LNCAP (cell line): ENCODE results near the gene FHL5.

Experiments
- TF ChIP-seq, protein P1 (sequence below): fragments of 450-650 bp; IDR thresholded peaks from 2 replicates; pipeline ENCODE4 v1.5.1; 2017; ENCODE audit warnings: mild to moderate bottlenecking

FHL5 gene, protein sequence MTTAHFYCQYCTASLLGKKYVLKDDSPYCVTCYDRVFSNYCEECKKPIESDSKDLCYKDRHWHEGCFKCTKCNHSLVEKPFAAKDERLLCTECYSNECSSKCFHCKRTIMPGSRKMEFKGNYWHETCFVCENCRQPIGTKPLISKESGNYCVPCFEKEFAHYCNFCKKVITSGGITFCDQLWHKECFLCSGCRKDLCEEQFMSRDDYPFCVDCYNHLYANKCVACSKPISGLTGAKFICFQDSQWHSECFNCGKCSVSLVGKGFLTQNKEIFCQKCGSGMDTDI

DNA sequence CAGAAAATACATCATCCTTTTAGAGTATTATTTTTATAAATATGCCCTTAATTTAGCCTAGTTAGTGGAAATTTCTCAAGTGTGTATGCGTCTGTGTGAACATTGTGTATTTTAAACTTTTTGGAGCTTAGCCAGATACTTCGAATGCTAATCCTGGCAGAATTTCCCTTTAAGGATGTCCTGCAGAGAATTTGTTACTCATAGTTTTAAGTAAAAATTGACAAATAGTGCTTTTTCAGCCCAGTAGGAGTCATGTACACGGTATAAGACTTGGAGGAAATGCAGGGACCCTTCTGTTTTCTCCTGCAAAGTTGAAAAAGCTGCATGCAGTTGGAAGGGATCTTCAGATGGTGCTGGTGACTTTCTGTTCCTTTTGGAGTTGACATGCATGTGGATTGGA is at the start of gene FHL5:
Gene FHL5 (plus strand): TSS at position 243 of the 400 bp plus-strand sequence. CDS start 40,486 bp downstream, outside the sequence.
- TF ChIP-seq, protein P1, sequence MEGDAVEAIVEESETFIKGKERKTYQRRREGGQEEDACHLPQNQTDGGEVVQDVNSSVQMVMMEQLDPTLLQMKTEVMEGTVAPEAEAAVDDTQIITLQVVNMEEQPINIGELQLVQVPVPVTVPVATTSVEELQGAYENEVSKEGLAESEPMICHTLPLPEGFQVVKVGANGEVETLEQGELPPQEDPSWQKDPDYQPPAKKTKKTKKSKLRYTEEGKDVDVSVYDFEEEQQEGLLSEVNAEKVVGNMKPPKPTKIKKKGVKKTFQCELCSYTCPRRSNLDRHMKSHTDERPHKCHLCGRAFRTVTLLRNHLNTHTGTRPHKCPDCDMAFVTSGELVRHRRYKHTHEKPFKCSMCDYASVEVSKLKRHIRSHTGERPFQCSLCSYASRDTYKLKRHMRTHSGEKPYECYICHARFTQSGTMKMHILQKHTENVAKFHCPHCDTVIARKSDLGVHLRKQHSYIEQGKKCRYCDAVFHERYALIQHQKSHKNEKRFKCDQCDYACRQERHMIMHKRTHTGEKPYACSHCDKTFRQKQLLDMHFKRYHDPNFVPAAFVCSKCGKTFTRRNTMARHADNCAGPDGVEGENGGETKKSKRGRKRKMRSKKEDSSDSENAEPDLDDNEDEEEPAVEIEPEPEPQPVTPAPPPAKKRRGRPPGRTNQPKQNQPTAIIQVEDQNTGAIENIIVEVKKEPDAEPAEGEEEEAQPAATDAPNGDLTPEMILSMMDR, result no peak

DNA sequence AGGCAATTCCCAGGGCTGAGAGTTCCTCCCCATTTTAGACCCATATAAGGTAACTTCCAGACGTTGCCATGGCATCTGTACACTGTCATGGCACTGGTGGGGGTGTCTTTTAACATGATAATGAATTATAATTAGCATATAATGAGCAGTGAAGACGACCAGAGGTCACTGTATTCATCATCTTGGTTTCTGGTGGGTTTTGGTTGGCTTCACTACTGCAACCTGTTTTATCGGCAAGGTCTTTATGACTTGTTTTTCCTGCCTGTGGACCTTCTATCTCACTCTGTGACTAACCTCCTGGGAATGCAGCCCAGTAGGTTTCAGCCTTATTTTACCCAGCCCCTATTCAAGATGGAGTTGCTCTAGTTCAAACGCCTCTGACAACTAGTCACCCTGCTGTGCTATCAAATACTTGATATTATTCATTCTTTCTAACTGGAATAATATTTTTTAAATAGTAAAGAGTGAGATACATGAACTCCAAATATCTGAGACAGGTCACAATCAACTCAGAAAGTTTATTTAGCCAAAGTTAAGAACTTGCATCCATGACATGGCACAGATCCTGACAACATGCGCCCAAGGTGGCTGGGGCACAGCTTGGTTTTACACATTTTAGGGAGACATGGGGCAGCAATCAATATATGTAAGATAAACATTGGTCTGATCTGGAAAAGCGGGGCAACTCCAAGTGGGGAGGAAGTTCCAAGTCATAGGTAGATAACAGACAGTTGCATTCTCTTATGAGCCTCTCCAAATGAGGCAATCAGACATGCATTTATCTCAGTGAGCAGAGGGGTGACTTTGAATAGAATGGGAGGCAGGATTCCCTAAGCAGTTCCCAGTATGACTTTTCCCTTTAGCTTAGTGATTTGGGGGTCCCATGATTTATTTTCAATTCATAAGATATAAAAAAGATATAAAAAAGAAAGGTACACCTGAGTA is 42.5 kb upstream of the FHL5 start:
- TF ChIP-seq, protein P1, result no peak

DNA sequence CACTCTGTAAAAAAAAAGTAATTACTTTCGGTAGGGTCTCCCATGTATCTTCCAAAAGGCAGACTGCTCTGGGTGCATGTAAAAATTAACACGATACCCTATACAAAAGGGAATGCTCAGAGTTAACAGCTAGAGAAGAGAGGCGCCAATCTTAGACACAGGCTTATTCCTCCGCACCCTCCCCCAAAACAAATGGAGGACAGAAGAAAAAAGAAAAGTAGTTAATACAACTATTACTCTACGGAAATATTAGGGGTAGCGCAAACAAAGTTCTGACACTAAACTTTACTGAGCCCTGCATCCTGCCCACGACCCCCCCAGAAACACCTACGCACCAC is 41.7 kb upstream of the FHL5 start:
- TF ChIP-seq, protein P1, result no peak

DNA sequence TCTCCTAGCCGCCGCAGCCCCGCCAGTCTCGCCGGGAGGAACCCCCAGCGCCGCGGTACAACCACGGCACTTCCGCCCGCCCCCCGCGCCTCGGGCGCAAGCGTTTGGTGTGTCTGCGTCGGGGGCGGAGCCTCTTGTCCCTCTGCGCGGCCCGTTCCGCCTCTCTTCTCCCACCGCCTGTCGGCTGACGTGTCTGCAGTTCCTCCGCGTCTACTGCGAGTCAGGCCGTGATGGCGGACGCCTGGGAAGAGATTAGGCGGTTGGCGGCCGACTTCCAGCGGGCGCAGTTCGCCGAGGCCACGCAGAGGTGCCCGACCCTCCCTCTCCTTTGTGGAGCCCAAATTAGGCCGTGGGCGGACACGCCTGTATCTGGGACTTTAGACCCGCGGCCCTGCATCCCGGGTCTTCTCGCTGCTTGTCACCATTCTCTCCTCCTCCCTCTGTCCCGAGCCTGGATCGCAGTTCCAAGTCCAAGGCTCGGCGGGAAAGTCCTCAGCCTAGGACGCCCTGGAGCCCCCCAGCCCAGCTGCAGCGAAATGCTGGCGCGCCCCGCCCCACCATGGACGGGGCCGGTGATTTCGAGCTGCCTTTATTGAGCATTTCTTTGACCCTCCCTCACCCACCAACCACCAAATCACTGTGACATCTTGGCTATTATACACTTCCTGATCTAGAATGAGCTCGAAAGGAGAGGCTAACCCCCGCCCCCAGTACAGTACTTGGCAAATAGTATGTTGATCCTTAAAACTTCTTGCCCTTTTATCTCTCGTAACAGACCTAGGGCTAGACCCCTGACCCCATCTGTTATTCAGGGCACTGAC is 41.1 kb upstream of the FHL5 start, which contains the start of gene UFL1:
Gene UFL1 (plus strand): TSS at position 163 of the 821 bp plus-strand sequence. CDS start 68 bp downstream, at position 231.
- TF ChIP-seq, protein P1, result no peak

DNA sequence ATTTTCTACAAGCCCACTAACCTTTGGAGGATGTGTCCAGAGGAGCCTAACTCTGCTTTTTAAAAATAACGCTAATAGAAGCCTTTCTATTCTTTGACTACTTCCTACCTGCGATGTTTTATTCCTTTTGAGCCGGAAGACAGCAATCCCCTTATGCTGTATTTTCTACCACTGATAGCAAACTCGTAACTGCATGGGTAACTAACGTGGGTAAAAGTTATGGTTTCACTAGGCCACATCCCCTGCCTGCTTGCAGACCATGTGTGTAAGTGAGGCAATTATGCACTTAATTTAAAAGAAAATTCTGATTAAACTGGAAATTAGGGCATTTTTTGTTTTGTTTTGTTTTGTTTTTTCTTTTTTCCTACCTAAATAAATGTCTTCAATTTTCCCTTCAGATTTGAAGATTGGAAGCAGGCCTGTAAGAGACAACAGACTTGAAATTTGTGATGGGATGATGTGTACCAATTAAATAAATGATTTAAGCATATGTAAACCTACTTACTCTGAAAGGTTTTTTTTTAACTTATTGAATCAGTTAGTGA is 40.4 kb upstream of the FHL5 start:
- TF ChIP-seq, protein P1, result no peak

DNA sequence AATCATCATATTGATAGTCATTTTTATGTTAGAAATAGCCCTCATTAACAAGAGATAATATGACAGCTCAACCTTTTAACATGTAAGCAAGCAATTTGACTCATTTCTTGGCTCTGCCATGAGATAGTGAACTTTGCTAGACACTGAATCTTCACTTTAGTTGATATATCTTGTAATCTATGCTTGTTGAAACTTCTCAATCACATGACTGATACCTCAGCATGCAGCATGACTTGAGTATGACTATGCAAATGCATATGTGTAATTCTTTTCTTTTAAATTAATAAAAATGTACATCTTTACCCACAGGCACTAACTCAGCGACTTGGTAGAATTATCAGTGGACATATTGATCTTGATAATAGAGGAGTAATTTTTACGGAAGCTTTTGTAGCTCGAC is 34.7 kb upstream of the FHL5 start:
- TF ChIP-seq, protein P1, result no peak

DNA sequence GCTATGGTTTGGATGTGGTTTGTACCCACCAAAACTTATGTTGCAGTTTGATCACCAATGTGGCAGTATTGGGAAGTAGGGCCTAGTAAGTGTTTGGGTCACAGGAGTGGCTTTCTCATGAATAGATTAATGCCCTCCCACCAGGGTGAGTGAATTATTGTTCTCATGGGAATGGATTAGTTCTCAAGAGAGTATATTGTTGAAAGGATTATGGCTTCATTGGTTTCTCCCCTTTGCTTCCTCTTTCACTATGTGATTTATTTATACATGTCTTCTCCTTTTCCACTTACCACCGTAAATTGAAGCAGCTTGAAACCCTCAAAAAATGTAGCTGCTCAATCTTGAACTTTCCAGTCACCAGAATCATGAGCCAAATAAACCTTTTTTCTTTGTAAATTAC is 30.5 kb upstream of the FHL5 start:
- TF ChIP-seq, protein P1, result no peak
